ENCODE results near the gene WNT7A. TPM values are rescaled to one million over a fixed set of nuclear protein-coding genes. Genes with fewer than 3 reads are reported as not detected.
"Not testable (repeated sequence)": the region's sequence is repeated elsewhere in the genome, so short reads cannot be mapped to it uniquely, and the experiment has no call there.

The WNT7A gene
- not detected in 2 replicates for total RNA-seq (2014; rRNA removed)
- polyA plus RNA-seq (2012), result not detected

- no peak for DNase-seq (ENCODE audit: low read depth)
Measured at GRCh38 chr3:13879946-13880810, at the start of gene WNT7A. WNT7A (minus strand) TSS chr3:13880071; CDS start chr3:13879816, 255 bp downstream.

- DNase-seq (ENCODE audit: low read depth), result not testable (repeated sequence)
Measured at GRCh38 chr3:13928741-13929140, 48.9 kb upstream of the WNT7A start.

- no peak for DNase-seq (ENCODE audit: low read depth)
Measured at GRCh38 chr3:13927295-13927694, 47.4 kb upstream of the WNT7A start.

- no peak for DNase-seq (ENCODE audit: low read depth)
Measured at GRCh38 chr3:13916375-13916774, 36.5 kb upstream of the WNT7A start.

GRCh38 chr3:13902648-13903238 lies 22.9 kb upstream of the WNT7A start:
- DNase-seq (ENCODE audit: low read depth), result no peak

GRCh38 chr3:13901935-13902584 lies 22.2 kb upstream of the WNT7A start:
- no peak for DNase-seq (ENCODE audit: low read depth)

GRCh38 chr3:13898346-13898745 lies 18.5 kb upstream of the WNT7A start:
- no peak for DNase-seq (ENCODE audit: low read depth)

GRCh38 chr3:13896473-13897154 lies 16.7 kb upstream of the WNT7A start:
- DNase-seq (ENCODE audit: low read depth), result peak; percentile 53

GRCh38 chr3:13895155-13896105 lies 15.6 kb upstream of the WNT7A start:
- DNase-seq (ENCODE audit: low read depth), result peak; percentile 61

- no peak for DNase-seq (ENCODE audit: low read depth)
Measured at GRCh38 chr3:13894807-13895154, 14.9 kb upstream of the WNT7A start.

GRCh38 chr3:13894096-13894806 lies 14.4 kb upstream of the WNT7A start:
- no peak for DNase-seq (ENCODE audit: low read depth)

- no peak for DNase-seq (ENCODE audit: low read depth)
Measured at GRCh38 chr3:13892304-13892703, 12.4 kb upstream of the WNT7A start.

- DNase-seq (ENCODE audit: low read depth), result no peak
Measured at GRCh38 chr3:13891492-13892073, 11.7 kb upstream of the WNT7A start.

- DNase-seq (ENCODE audit: low read depth), result no peak
Measured at GRCh38 chr3:13891017-13891392, 11.1 kb upstream of the WNT7A start.

- DNase-seq (ENCODE audit: low read depth), result no peak
Measured at GRCh38 chr3:13890377-13891016, 10.6 kb upstream of the WNT7A start.

GRCh38 chr3:13888576-13888975 lies 8.7 kb upstream of the WNT7A start:
- no peak for DNase-seq (ENCODE audit: low read depth)

GRCh38 chr3:13887495-13888300 lies 7.8 kb upstream of the WNT7A start:
- no peak for DNase-seq (ENCODE audit: low read depth)

- DNase-seq (ENCODE audit: low read depth), result no peak
Measured at GRCh38 chr3:13886593-13887129, 6.8 kb upstream of the WNT7A start.

Measured in LHCN-M2 (cell line).